Medulla oblongata (tissue), 1 donor: Measurements from ENCODE around the gene BTBD19.
"Not testable (repeated sequence)": the region's sequence is repeated elsewhere in the genome, so short reads cannot be mapped to it uniquely, and the experiment has no call there.

Source experiments
- DNase-seq: peaks from one replicate; pipeline ENCODE4 v3.0.0-alpha.2; 2015; ENCODE audit errors: extremely low spot score

BTBD19 gene

GRCh38 chr1:44828003-44828651 lies 19.8 kb downstream of the BTBD19 start:
- DNase-seq, result no peak

GRCh38 chr1:44828841-44829440 lies 20.6 kb downstream of the BTBD19 start:
- DNase-seq, result no peak

- DNase-seq, result no peak
Measured at GRCh38 chr1:44829506-44830384, 21.4 kb downstream of the BTBD19 start.

- no peak for DNase-seq
Measured at GRCh38 chr1:44830900-44831304, 22.6 kb downstream of the BTBD19 start.

- no peak for DNase-seq
Measured at GRCh38 chr1:44831516-44831915, 23.2 kb downstream of the BTBD19 start.

GRCh38 chr1:44832056-44832705 lies 23.9 kb downstream of the BTBD19 start:
- no peak for DNase-seq

- no peak for DNase-seq
Measured at GRCh38 chr1:44834328-44834727, 26.0 kb downstream of the BTBD19 start.

- peak; percentile 87 for DNase-seq
Measured at GRCh38 chr1:44835738-44836675, 27.7 kb downstream of the BTBD19 start.

GRCh38 chr1:44838294-44838693 lies 30.0 kb downstream of the BTBD19 start:
- not testable (repeated sequence) for DNase-seq

- DNase-seq, result no peak
Measured at GRCh38 chr1:44839576-44839975, 31.3 kb downstream of the BTBD19 start.

- no peak for DNase-seq
Measured at GRCh38 chr1:44842486-44842861, 34.2 kb downstream of the BTBD19 start.

GRCh38 chr1:44842862-44843655 lies 34.7 kb downstream of the BTBD19 start, which contains the start of gene PTCH2:
PTCH2 (minus strand) TSS chr1:44843253; CDS start chr1:44842932, 321 bp downstream.
- DNase-seq, result peak; percentile 68

- no peak for DNase-seq
Measured at GRCh38 chr1:44846985-44847384, 38.7 kb downstream of the BTBD19 start.

- no peak for DNase-seq
Measured at GRCh38 chr1:44847845-44848244, 39.5 kb downstream of the BTBD19 start.

- peak; percentile 78 for DNase-seq
Measured at GRCh38 chr1:44848456-44849181, 40.3 kb downstream of the BTBD19 start.

- no peak for DNase-seq
Measured at GRCh38 chr1:44849575-44850132, 41.3 kb downstream of the BTBD19 start.

- DNase-seq, result no peak
Measured at GRCh38 chr1:44851308-44851707, 43.0 kb downstream of the BTBD19 start.

GRCh38 chr1:44853201-44853600 lies 44.9 kb downstream of the BTBD19 start:
- DNase-seq, result no peak

GRCh38 chr1:44854970-44855369 lies 46.6 kb downstream of the BTBD19 start:
- peak; percentile 36 for DNase-seq
